Thyroid gland (tissue), 4 donors: ENCODE data around the gene CCDC88C. TPM values are rescaled to one million over a fixed set of nuclear protein-coding genes. Genes with fewer than 3 reads are reported as not detected.
"Not testable (repeated sequence)": the region's sequence is repeated elsewhere in the genome, so short reads cannot be mapped to it uniquely, and the experiment has no call there.

ENCODE experiments used
- DNase-seq, 2 donors: peaks; one replicate each; pipeline ENCODE4 v3.0.0-alpha.2; 2019
- H3K27ac ChIP-seq, 3 donors: fragments of 200-600 bp; sonication (generic); 1 replicate in 2 of 3; 2 replicates in 1 of 3; pipeline ENCODE4 v1.5.1; 2016 to 2019; ENCODE audit warnings: mild to moderate bottlenecking in 1 of 3, moderate library complexity in 1 of 3
- H3K27me3 ChIP-seq: fragments of 200-600 bp; sonication (generic); one replicate; pipeline ENCODE4 v1.5.1; 2019
- H3K36me3 ChIP-seq, 2 donors: fragments of 200-600 bp; sonication (generic); one replicate each; pipeline ENCODE4 v1.5.1; 2016 to 2019
- H3K4me1 ChIP-seq, 2 donors: fragments of 200-600 bp; sonication (generic); one replicate each; pipeline ENCODE4 v1.5.1; 2017 to 2019
- H3K4me3 ChIP-seq, 3 donors: fragments of 200-600 bp; sonication (generic); replicated peaks in 1 of 3; 1 replicate in 2 of 3; 2 replicates in 1 of 3; pipeline ENCODE4 v1.5.1; 2016; ENCODE audit warnings: mild to moderate bottlenecking in 1 of 3
- H3K9me3 ChIP-seq: fragments of 200-600 bp; sonication (generic); one replicate; pipeline ENCODE4 v1.5.1; 2017
- POLR2A ChIP-seq, 2 donors: fragments of 450-650 bp; IDR thresholded peaks; one replicate each; pipeline ENCODE4 v1.6.1; 2017; ENCODE audit warnings: antibody characterized with exemption in 2 of 2, mild to moderate bottlenecking in 2 of 2, moderate library complexity in 1 of 2
- WGBS, 2 donors: methylation state at CpG; one replicate each; pipeline ENCODE4 v1.1.5; 2017; 5-methylcytosine and 5-hydroxymethylcytosine counted together
- intact Hi-C: fragments of 100-400 bp; cut with DNase I; formaldehyde crosslinking; loops from one replicate; pipeline ENCODE4 v1.15.1; 2023
- total RNA-seq, 4 donors: library from RNA; depleted of rRNA; stranded (reverse); fragments of >200 nt; gene quantifications; one replicate each; pipeline ENCODE4 v1.2.3, GENCODE V29; 2016
- TF ChIP-seq, protein P1 (sequence below), 6 experiments: fragments of 200-600 bp in 3 of 6; fragments of 450-650 bp in 3 of 6; sonication (generic) in 3 of 6; IDR thresholded peaks; one replicate each; pipeline ENCODE4 v1.5.1; 2016 to 2019; ENCODE audit warnings: antibody characterized with exemption in 6 of 6, mild to moderate bottlenecking in 2 of 6, inconsistent platforms in 1 of 6, moderate library complexity in 1 of 6

CCDC88C gene
- total RNA-seq, 4 donors from 2014 or later, result 3.0 to 6.3 (median 5.8) TPM

DNA sequence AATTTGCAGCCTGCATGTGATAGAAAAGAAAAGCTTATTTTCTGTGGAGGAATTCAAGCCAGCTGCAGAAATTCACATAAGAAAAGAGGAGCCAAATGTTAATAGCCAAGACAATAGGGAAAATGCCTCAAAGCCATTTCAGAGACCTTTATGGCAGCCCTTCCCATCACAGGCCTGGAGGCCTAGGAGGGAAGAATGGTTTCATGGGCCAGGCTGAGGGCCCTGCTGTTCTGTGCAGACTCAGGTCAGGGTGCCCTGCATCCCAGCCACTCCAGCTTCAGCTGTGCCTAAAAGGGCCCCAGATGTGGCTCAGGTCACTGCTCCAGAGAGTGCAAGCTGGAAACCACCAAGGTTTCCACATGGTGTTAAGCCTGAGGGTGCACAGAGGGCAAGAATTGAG is 21.2 kb upstream of the CCDC88C start:
- intact Hi-C loops, result no loop called here

GRCh38 chr14:91436266-91436665 is 18.6 kb upstream of the CCDC88C start:
- H3K4me3 ChIP-seq, intact Hi-C loops, H3K27ac ChIP-seq, H3K9me3 ChIP-seq, DNase-seq, H3K36me3 ChIP-seq, H3K27me3 ChIP-seq, H3K4me1 ChIP-seq: not testable (repeated sequence)
- WGBS, 2 donors, result 74 to 78% methylated on average over 15 to 16 of the region's 16 CpGs

More for the DNA sequence above, 21.2 kb upstream of the CCDC88C start:
- Histone ChIP-seq H3K27ac (no peak overlapping the region), H3K4me3 (no peak overlapping the region), H3K4me1 (no peaks in the 10 kb centered on the region), H3K27me3 (no peaks in the 10 kb centered on the region), H3K36me3 (no peaks in the 10 kb centered on the region), H3K9me3 (no peaks in the 10 kb centered on the region)
- TF ChIP-seq POLR2A (IDR thresholded peaks at IDR 0.05), result no peak
- TF ChIP-seq, protein P1, sequence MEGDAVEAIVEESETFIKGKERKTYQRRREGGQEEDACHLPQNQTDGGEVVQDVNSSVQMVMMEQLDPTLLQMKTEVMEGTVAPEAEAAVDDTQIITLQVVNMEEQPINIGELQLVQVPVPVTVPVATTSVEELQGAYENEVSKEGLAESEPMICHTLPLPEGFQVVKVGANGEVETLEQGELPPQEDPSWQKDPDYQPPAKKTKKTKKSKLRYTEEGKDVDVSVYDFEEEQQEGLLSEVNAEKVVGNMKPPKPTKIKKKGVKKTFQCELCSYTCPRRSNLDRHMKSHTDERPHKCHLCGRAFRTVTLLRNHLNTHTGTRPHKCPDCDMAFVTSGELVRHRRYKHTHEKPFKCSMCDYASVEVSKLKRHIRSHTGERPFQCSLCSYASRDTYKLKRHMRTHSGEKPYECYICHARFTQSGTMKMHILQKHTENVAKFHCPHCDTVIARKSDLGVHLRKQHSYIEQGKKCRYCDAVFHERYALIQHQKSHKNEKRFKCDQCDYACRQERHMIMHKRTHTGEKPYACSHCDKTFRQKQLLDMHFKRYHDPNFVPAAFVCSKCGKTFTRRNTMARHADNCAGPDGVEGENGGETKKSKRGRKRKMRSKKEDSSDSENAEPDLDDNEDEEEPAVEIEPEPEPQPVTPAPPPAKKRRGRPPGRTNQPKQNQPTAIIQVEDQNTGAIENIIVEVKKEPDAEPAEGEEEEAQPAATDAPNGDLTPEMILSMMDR (IDR thresholded peaks at IDR 0.05), result no peak
- DNase-seq, result no peak

DNA sequence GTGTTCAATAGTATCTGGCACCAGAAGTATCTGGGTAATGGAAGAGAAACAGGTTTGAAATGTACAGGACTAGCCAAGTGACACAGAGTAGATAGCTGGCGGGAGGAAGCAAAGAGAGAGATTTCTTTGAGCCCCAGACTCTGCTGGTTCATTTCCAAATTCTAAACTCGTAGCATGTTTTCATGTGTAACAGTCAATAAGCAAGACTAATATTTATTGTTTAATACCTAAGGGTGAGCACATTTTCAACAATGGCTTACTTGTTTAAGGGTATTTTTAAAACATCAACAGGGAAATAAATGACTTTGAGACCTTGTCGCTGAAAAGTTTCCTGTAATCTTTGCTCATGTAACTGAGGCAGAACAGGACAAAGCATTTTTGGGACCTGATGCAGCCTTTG is 11.8 kb upstream of the CCDC88C start:
- no peak overlapping the region for H3K4me3 ChIP-seq
- no peaks in the 10 kb centered on the region for H3K9me3 ChIP-seq
- intact Hi-C loops, result no loop called here
- H3K4me1 ChIP-seq, result no peaks in the 10 kb centered on the region
- no peaks in the 10 kb centered on the region for H3K27me3 ChIP-seq
- H3K36me3 ChIP-seq, result no peaks in the 10 kb centered on the region
- 86 to 88% methylated on average over 3 of the region's 3 CpGs for WGBS, 2 donors
- no peak for DNase-seq
- H3K27ac ChIP-seq, result no peak overlapping the region
- TF ChIP-seq, protein P1 (IDR thresholded peaks at IDR 0.05), result no peak
- no peak for TF ChIP-seq POLR2A (IDR thresholded peaks at IDR 0.05)

DNA sequence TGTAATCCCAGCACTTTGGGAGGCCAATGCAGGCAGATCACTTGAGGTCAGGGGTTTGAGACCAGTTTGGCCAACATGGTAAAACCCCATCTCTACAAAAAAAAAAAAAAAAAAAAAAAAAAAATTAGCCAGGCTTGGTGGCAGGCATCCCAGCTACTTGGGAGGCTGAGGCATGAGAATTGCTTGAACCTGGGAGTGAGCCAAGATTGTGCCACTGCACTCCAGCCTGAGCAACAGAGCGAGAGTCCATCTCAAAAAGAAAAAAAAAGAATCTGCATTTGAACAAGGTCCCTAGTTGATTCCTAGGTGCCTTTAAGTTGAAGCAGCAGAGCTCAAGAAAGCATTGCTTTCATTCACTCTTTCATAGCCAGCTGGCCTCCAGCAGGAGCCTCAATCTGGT is 11.3 kb upstream of the CCDC88C start:
- not testable (repeated sequence) for DNase-seq

GRCh38 chr14:91425531-91425944 is 7.9 kb upstream of the CCDC88C start:
- H3K9me3 ChIP-seq, H3K4me3 ChIP-seq, DNase-seq, H3K27me3 ChIP-seq, H3K27ac ChIP-seq, H3K4me1 ChIP-seq, intact Hi-C loops, H3K36me3 ChIP-seq: not testable (repeated sequence)
- 79 to 87% methylated on average over 9 of the region's 9 CpGs for WGBS, 2 donors

More for the DNA sequence above, 11.3 kb upstream of the CCDC88C start:
- H3K36me3 ChIP-seq, H3K27me3 ChIP-seq, H3K27ac ChIP-seq, H3K4me1 ChIP-seq, intact Hi-C loops, H3K9me3 ChIP-seq, H3K4me3 ChIP-seq: not testable (repeated sequence)
- 44 to 50% methylated on average over 1 of the region's 1 CpG for WGBS, 2 donors

GRCh38 chr14:91424813-91425530 is 7.4 kb upstream of the CCDC88C start:
- 90 to 91% methylated on average over 9 of the region's 9 CpGs for WGBS, 2 donors
- intact Hi-C loops, result no loop called here
- no peaks in the 10 kb centered on the region for H3K4me1 ChIP-seq
- DNase-seq, result no peak
- no peaks in the 10 kb centered on the region for H3K27me3 ChIP-seq
- H3K9me3 ChIP-seq, result no peaks in the 10 kb centered on the region
- no peaks in the 10 kb centered on the region for H3K36me3 ChIP-seq
- TF ChIP-seq, protein P1 (IDR thresholded peaks at IDR 0.05), result no peak
- TF ChIP-seq POLR2A (IDR thresholded peaks at IDR 0.05), result no peak
- no peak overlapping the region for H3K4me3 ChIP-seq
- no peak overlapping the region for H3K27ac ChIP-seq
